Measurements from ENCODE around the gene HDAC7. TPM values are rescaled to one million over a fixed set of nuclear protein-coding genes. Genes with fewer than 3 reads are reported as not detected.

HDAC7 gene
- total RNA-seq, 1 experiment from 2014 or later, result 44.2 TPM

DNA sequence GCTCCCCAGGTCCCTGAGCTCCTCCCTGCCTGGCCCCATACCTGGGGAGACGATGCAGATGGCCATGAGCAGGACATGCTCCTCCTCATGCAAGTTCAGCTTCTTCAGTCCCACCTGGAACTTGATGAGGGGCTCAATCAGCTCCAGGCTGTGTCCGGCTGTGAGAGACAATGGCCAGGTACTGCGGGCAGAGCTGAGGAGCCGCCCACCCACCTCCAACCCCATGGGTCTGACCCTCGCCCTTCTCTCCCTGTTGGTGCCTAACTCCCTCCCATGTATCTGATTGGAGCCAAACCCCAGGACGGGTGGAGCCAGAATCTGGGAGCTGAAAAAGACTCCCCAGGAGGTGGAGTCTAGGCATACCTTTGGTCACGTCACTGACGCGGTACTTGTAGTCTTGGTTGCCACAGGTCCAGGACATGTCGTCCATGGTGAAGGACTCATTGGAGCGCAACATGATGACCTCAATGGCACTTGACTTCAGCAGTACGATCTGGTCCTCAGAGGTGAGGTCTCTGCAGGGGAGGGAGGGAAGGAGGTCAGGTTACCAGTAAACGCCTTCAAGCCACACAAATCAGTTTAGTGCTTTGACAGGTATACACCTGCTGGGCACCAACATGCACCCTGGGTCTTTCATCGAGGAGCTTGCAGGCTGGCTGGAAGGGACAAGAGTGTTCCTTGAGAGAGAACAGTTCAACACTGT lies 26.7 kb upstream of the HDAC7 start:
- H3K9me2 ChIP-seq (replicated peaks; ENCODE audit: low read length), result no peaks in the 10 kb centered on the region
- DNase-seq (no peak), ATAC-seq (no peak)
- H3K4me1 ChIP-seq (ENCODE audit: insufficient read depth, low read length), result no peaks in the 10 kb centered on the region
- no peak overlapping the region for H3K4me3 ChIP-seq (ENCODE audit: low read length)
- BruUV-seq (replicated peaks), result no TSS peak
- H3K27ac ChIP-seq (ENCODE audit: low read length), result no peak overlapping the region
- H3K27me3 ChIP-seq (ENCODE audit: low read length), result no peaks in the 10 kb centered on the region
- H3F3A ChIP-seq (ENCODE audit: low read length, unreplicated experiment), result no peaks in the 10 kb centered on the region
- no peak for TF ChIP-seq EZH2phosphoT487 (IDR thresholded peaks at IDR 0.05; ENCODE audit: borderline replicate concordance, low read length)
- TF ChIP-seq EZH2 (IDR thresholded peaks at IDR 0.05; ENCODE audit: low read length, unreplicated experiment), result no peak
- TF ChIP-seq, protein P1, sequence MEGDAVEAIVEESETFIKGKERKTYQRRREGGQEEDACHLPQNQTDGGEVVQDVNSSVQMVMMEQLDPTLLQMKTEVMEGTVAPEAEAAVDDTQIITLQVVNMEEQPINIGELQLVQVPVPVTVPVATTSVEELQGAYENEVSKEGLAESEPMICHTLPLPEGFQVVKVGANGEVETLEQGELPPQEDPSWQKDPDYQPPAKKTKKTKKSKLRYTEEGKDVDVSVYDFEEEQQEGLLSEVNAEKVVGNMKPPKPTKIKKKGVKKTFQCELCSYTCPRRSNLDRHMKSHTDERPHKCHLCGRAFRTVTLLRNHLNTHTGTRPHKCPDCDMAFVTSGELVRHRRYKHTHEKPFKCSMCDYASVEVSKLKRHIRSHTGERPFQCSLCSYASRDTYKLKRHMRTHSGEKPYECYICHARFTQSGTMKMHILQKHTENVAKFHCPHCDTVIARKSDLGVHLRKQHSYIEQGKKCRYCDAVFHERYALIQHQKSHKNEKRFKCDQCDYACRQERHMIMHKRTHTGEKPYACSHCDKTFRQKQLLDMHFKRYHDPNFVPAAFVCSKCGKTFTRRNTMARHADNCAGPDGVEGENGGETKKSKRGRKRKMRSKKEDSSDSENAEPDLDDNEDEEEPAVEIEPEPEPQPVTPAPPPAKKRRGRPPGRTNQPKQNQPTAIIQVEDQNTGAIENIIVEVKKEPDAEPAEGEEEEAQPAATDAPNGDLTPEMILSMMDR (conservative IDR thresholded peaks at IDR 0.05; ENCODE audit: low read depth, low read length), result no peak
- H3K79me2 ChIP-seq (ENCODE audit: low read length), result no peaks in the 10 kb centered on the region
- H3K36me3 ChIP-seq (ENCODE audit: low read depth, low read length), result peaks cover 11% of the 10 kb centered on the region
- no peak overlapping the region for H3K4me2 ChIP-seq (ENCODE audit: low read length)
- no peaks in the 10 kb centered on the region for H3K9me3 ChIP-seq (ENCODE audit: low read length)
- ChIA-PET POLR2A (ENCODE audit: unreplicated experiment) (no interaction called here), CTCF (no interaction called here)
- no peak overlapping the region for H2AFZ ChIP-seq (ENCODE audit: low read length)
- intact Hi-C loops (cut with micrococcal nuclease), result no loop called here
- no peaks in the 10 kb centered on the region for H4K20me1 ChIP-seq (ENCODE audit: low read length)
- H3K9ac ChIP-seq (ENCODE audit: low read length), result no peak overlapping the region

DNA sequence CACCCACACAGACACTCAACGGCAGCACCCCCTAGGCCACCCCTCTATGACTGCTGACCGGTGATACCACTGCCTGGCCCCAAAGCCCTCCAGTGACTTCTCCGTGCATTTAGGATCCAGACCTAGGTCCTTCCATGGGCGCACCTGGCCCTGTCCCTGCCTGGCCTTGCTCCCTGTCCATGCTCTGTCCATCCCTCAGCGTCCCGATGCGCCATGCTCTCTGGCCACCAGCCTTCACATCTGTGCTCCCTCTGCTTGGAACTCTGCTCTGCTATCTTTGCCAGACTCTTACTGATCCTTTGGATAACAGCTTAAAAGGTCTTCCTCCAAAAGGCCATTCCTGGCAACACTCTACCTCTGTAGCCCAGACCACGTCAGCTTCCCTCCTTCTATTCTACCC lies 25.4 kb upstream of the HDAC7 start:
- Histone ChIP-seq H2AFZ (ENCODE audit: low read length) (no peak overlapping the region), H3F3A (ENCODE audit: low read length, unreplicated experiment) (no peaks in the 10 kb centered on the region), H3K9me3 (ENCODE audit: low read length) (no peaks in the 10 kb centered on the region), H3K79me2 (ENCODE audit: low read length) (no peaks in the 10 kb centered on the region), H4K20me1 (ENCODE audit: low read length) (no peaks in the 10 kb centered on the region), H3K27me3 (ENCODE audit: low read length) (no peaks in the 10 kb centered on the region), H3K4me3 (ENCODE audit: low read length) (no peak overlapping the region), H3K4me2 (ENCODE audit: low read length) (no peak overlapping the region), H3K9me2 (replicated peaks; ENCODE audit: low read length) (no peaks in the 10 kb centered on the region), H3K9ac (ENCODE audit: low read length) (no peak overlapping the region), H3K27ac (ENCODE audit: low read length) (no peak overlapping the region), H3K36me3 (ENCODE audit: low read depth, low read length) (peaks cover 11% of the 10 kb centered on the region), H3K4me1 (ENCODE audit: insufficient read depth, low read length) (no peaks in the 10 kb centered on the region)
- no peak for TF ChIP-seq EZH2 (IDR thresholded peaks at IDR 0.05; ENCODE audit: low read length, unreplicated experiment)
- TF ChIP-seq, protein P1 (conservative IDR thresholded peaks at IDR 0.05; ENCODE audit: low read depth, low read length), result no peak
- TF ChIP-seq EZH2phosphoT487 (IDR thresholded peaks at IDR 0.05; ENCODE audit: borderline replicate concordance, low read length), result no peak
- POLR2A ChIA-PET (ENCODE audit: unreplicated experiment), result no interaction called here
- intact Hi-C loops (cut with micrococcal nuclease), result no loop called here
- no peak for DNase-seq
- no TSS peak for BruUV-seq (replicated peaks)
- no peak for ATAC-seq
- CTCF ChIA-PET, result no interaction called here

DNA sequence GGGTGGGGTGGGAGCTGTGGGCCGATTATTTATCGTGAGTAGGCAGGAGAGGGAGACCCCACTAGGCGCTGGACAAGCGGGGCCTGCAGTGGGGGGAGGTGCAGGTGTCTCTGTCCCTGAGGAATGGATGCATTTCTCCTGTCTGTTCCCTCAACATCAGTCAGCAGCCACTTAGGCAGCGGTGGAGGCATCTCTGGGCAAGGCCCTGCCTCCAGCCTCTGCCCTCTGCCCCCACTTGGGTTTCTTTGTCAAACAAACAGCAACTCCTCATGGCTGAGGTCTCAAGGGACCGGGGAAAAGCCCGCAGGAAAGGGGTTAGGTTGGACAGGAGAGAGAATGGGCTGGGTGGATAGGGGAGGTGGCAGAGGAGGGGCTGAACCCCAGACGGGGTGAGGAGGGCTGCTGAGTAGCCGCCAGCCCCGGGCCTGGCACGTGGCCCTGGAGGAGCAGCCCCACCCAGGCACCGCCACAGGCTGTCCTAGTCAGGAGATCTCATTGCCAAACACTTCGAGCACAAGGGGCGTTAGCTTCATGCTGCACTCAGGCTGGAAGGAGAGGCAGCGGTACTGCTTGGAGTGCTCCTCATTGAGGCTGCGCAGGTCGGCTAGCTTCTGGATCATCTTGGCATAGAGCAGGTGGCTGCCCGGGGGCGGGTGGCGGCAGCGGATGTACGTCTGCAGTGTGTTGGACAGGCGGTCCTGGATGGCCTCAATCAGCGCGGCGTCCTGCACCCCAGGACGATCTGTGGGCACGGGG lies 24.7 kb upstream of the HDAC7 start:
- DNase-seq, result no peak
- no peak overlapping the region for H3K27ac ChIP-seq (ENCODE audit: low read length)
- H3K79me2 ChIP-seq (ENCODE audit: low read length), result no peaks in the 10 kb centered on the region
- BruUV-seq (replicated peaks), result no TSS peak
- H3K4me2 ChIP-seq (ENCODE audit: low read length), result no peak overlapping the region
- no peaks in the 10 kb centered on the region for H3F3A ChIP-seq (ENCODE audit: low read length, unreplicated experiment)
- H2AFZ ChIP-seq (ENCODE audit: low read length), result no peak overlapping the region
- TF ChIP-seq, protein P1 (conservative IDR thresholded peaks at IDR 0.05; ENCODE audit: low read depth, low read length), result no peak
- TF ChIP-seq EZH2 (IDR thresholded peaks at IDR 0.05; ENCODE audit: low read length, unreplicated experiment) (no peak), EZH2phosphoT487 (IDR thresholded peaks at IDR 0.05; ENCODE audit: borderline replicate concordance, low read length) (no peak)
- ChIA-PET POLR2A (ENCODE audit: unreplicated experiment) (no interaction called here), CTCF (no interaction called here)
- H3K27me3 ChIP-seq (ENCODE audit: low read length), result no peaks in the 10 kb centered on the region
- H3K9ac ChIP-seq (ENCODE audit: low read length), result no peak overlapping the region
- no peaks in the 10 kb centered on the region for H3K9me2 ChIP-seq (replicated peaks; ENCODE audit: low read length)
- peaks cover 11% of the 10 kb centered on the region for H3K36me3 ChIP-seq (ENCODE audit: low read depth, low read length)
- H3K4me3 ChIP-seq (ENCODE audit: low read length), result no peak overlapping the region
- no peaks in the 10 kb centered on the region for H3K4me1 ChIP-seq (ENCODE audit: insufficient read depth, low read length)
- intact Hi-C loops (cut with micrococcal nuclease), result no loop called here
- H3K9me3 ChIP-seq (ENCODE audit: low read length), result no peaks in the 10 kb centered on the region
- no peak for ATAC-seq
- no peaks in the 10 kb centered on the region for H4K20me1 ChIP-seq (ENCODE audit: low read length)

All from PC-3 (cell line).